Activated CD4-positive, alpha-beta memory T cell treated with anti-CD3 and anti-CD28 coated beads, Interleukin-2, amount 10 ng/mL, durations not matched to agents 7 days and 5 days (primary cell): ENCODE results near the gene FSD2. TPM values are rescaled to one million over a fixed set of nuclear protein-coding genes. Genes with fewer than 3 reads are reported as not detected.
"Not testable (repeated sequence)": the region's sequence is repeated elsewhere in the genome, so short reads cannot be mapped to it uniquely, and the experiment has no call there.

Experiments used
- CTCF ChIA-PET: fragments of 350-600 bp; sonication (Branson Sonifier 250); formaldehyde crosslinking; loops from one replicate; lab custom pipeline; 2021; ENCODE audit warnings: antibody characterized with exemption, inconsistent platforms; lab: Charles Lee
- POLR2A ChIA-PET: fragments of 350-600 bp; sonication (Branson Sonifier 250); formaldehyde crosslinking; loops from one replicate; lab custom pipeline; 2021; ENCODE audit warnings: antibody characterized with exemption; lab: Charles Lee
- DNase-seq: peaks from one replicate; pipeline ENCODE4 v3.0.0-alpha.2; 2020
- H3K27ac Mint-ChIP-seq: one replicate; pipeline ENCODE4 v1.8.0; 2021; ENCODE audit warnings: mild to moderate bottlenecking, mixed read lengths
- H3K27me3 Mint-ChIP-seq: one replicate; pipeline ENCODE4 v1.8.0; 2021; ENCODE audit warnings: mixed read lengths
- H3K36me3 Mint-ChIP-seq: one replicate; pipeline ENCODE4 v1.8.0; 2021; ENCODE audit warnings: low read depth, mixed read lengths
- H3K4me1 Mint-ChIP-seq: one replicate; pipeline ENCODE4 v1.8.0; 2021; ENCODE audit warnings: mixed read lengths
- H3K4me3 Mint-ChIP-seq: one replicate; pipeline ENCODE4 v1.8.0; 2021; ENCODE audit warnings: mild to moderate bottlenecking, mixed read lengths
- H3K9me3 Mint-ChIP-seq: one replicate; pipeline ENCODE4 v1.8.0; 2021; ENCODE audit warnings: mixed read lengths
- total RNA-seq, 2 experiments: library from RNA; stranded (reverse); gene quantifications; one replicate each; pipeline ENCODE4 v1.2.3, GENCODE V29; 2021

Gene FSD2
- total RNA-seq, 2 experiments from 2014 or later: not detected

DNA sequence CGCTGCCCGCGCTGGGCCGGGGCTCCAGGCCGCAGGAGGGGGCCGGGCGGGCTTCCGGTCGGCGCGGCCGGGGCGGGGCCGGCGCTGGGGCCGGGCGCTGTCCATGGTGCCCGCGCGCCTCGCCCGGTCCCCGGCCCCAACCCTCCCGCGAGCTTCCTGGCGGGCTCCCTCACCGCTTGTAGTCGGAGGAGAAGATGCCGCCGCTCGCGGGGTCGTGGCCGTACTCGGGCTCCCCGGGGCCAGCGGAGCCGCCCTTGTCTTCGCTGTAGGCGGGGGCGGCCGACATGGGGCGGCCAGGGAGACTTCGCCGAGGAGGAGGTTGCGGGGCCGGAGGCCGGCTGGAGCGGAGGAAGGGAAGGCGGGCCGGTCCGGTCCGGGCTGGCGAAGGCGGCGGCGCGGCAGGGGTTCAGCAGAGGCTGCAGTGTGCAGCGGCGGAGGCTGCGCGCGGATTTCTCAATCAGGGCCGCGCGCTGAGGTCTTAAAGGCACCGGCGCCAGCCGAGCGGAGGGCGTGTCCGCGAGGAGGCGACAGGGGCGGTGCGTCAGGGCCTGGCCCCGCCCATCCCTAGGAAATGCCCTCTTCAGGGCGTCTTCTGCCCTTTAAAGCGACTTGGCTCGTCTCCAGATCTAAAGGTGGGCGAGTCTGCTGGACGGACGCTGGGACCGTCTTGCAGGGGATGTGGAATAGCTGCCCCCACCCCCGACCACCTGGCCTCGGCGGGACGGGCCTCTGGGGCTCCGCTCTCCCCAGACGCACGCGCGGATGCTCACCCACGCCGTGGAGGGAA lies 96.3 kb downstream of the FSD2 start, which contains the start of gene AP3B2:
AP3B2 (minus strand) TSS at position 455 of the 787 bp plus-strand sequence; CDS start at position 286, 169 bp downstream.
- no peak within 1 kb of the TSS for H3K27ac Mint-ChIP-seq
- H3K9me3 Mint-ChIP-seq: no peaks in the 10 kb centered on the region
- CTCF ChIA-PET: interaction anchor here (0.6 to 1.1 kb wide), 2 partner anchors 101 to 123 kb away, joined by 3 read pairs; no protein-coding TSS in a partner anchor
- H3K4me3 Mint-ChIP-seq: peak within 1 kb of the TSS; percentile 45
- H3K4me1 Mint-ChIP-seq: no peaks in the 10 kb centered on the region
- POLR2A ChIA-PET: interaction anchor here (0.6 to 1.4 kb wide), 3 partner anchors 40 to 359 kb away, joined by 3 to 4 read pairs (median 4); no protein-coding TSS in a partner anchor
- peak; percentile 74 for DNase-seq
- H3K27me3 Mint-ChIP-seq: no peaks in the 10 kb centered on the region
- H3K36me3 Mint-ChIP-seq: no peaks in the 10 kb centered on the region

DNA sequence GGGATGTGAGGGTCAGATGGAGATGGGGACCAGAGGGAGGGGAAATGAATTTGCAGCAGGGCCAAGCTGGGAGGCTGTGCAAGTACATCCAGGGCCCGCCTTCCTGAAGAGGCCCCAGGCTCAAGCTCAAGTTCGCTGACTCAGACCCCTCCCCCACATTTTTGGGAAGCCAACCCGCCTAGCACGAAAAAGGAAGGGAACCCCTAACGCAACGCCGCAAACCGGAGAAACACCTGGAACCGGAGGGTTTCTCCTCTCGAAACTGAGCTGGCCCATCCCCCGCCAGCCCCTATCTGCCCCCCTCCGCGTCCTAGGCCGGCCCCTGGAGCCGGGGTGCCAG lies 96.8 kb downstream of the FSD2 start:
- H3K27me3 Mint-ChIP-seq: no peaks in the 10 kb centered on the region

DNA sequence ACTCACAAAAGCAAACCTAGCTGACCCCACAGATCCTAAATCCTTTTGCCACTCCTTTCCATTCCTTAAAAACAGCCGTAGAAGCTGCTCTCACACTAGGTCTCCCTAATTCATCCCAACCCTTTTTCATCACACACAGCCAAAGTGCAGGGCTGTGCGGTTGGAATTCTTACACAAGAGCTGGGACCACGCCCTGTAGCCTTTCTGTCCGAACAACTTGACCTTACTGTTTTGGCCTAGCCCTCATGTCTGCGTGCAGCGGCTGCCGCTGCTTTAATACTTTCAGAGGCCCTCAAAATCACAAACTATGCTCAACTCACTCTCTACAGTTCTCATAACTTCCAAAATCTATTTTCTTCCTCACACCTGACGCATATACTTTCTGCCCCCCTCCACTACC lies 100.0 kb downstream of the FSD2 start:
- H3K9me3 Mint-ChIP-seq, H3K4me3 Mint-ChIP-seq, H3K4me1 Mint-ChIP-seq, H3K27me3 Mint-ChIP-seq, H3K27ac Mint-ChIP-seq, POLR2A ChIA-PET, CTCF ChIA-PET, H3K36me3 Mint-ChIP-seq, DNase-seq: not testable (repeated sequence)

More for the DNA sequence above, 96.8 kb downstream of the FSD2 start:
- H3K36me3 Mint-ChIP-seq: no peaks in the 10 kb centered on the region
- H3K4me3 Mint-ChIP-seq: no peak overlapping the region
- DNase-seq: no peak
- CTCF ChIA-PET: interaction anchor here (0.6 to 1.1 kb wide), 2 partner anchors 102 to 124 kb away, joined by 3 read pairs; no protein-coding TSS in a partner anchor
- H3K9me3 Mint-ChIP-seq: no peaks in the 10 kb centered on the region
- H3K27ac Mint-ChIP-seq: no peak overlapping the region
- no peaks in the 10 kb centered on the region for H3K4me1 Mint-ChIP-seq
- POLR2A ChIA-PET: interaction anchor here (0.6 to 1.4 kb wide), 3 partner anchors 41 to 360 kb away, joined by 3 to 4 read pairs (median 4); no protein-coding TSS in a partner anchor

Other genes with a start within 250 kb of the FSD2 start
- gene CPEB1, start 158.7 kb downstream of the FSD2 start, total RNA-seq: not detected
- not detected for gene AP3B2, start 96.2 kb downstream of the FSD2 start, total RNA-seq
- 10 to 100 TPM; 11.1 to 13.7 TPM for gene WHAMM, start 3.6 kb upstream of the FSD2 start, total RNA-seq
- 10 to 100 TPM; 20.0 to 26.0 TPM for gene HOMER2, start 146.7 kb upstream of the FSD2 start, total RNA-seq
- gene RAMAC, start 180.1 kb upstream of the FSD2 start, total RNA-seq: 10 to 100 TPM; 24.1 TPM
- 10 to 100 TPM; 23.8 to 25.5 TPM for gene C15orf40, start 205.6 kb upstream of the FSD2 start, total RNA-seq